NCI-H446 (cell line): ENCODE results near the gene MLLT10.
"Not testable (repeated sequence)": the region's sequence is repeated elsewhere in the genome, so short reads cannot be mapped to it uniquely, and the experiment has no call there.

ENCODE experiments used
- DNase-seq, 2 experiments: peaks; one replicate each; lab custom pipeline; 2025; lab: John Stamatoyannopoulos, UW

The MLLT10 gene

DNA sequence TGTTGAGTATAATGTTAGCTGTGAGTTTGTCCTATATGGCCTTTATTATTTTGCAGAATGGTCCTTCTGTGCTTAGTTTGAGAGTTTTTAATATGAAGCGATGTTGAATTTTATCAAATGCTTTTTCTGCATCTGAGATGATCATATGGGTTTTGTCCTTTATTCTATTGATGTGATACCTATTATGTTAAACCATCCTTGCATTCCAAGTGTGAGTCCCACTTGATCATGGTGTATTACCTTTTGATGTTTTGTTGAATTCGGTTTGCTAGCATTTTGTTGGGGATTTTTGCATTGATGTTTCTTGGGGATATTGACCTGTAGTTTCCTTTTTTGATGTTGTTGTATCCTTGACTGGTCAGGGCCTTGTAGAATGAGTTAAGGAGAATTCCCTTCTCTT, 166.4 kb downstream of the MLLT10 start:
- no peak for DNase-seq

DNA sequence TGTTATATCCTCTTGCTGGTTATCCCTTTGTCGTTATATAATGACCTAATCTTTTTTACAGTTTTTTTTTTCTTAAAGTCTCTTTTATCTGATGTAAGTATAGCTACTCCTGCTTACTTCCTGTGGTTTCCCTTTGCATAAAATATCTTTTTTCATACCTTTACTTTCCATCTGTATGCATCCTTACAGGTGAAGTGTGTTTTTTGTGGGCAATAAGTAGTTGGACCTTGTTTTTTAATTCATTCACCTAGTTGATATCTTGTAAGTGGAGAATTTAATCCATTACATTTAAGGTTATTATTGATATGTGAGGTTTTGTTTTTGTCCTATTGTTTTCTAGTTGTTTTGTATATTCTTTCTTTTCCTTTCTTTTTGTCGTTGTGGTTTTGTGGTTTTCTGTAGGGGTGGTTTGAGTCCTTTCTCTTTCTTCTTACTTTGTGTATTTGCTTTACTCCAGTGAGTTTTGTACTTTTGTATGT, 168.6 kb downstream of the MLLT10 start:
- no peak for DNase-seq

DNA sequence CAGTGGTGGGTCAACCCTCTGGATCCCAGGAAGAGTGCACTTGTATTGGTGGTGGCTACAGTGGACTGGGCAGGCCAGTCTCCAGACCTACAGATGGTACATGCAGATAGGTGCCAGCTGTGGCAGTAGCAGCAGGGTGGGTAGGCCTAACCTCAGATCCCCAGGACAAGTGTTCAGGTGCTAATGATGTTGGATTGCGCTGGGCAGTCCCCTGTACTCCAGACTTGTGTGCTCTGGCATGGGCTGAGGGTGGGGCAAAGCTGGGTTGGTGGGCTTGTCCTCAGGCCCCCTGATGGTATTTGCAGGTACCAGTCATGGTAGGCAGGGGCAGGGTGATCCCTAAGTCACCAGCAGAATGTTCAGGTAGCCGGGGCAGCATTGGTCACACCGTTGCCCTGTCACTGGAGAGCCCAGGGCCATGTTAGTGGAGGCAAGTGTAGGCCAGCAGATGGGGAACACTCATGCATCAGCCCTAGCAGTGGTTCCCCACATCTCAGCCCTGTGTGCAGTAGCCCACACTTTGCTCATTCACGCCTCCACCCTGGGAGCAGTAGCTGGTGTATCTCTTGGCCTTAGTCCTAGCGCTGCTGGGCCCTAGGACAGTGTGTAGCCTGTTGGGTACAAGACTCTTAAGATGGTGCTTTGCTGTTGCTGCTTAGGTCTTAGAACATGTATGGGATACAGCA, 171.3 kb downstream of the MLLT10 start:
- DNase-seq: no peak

DNA sequence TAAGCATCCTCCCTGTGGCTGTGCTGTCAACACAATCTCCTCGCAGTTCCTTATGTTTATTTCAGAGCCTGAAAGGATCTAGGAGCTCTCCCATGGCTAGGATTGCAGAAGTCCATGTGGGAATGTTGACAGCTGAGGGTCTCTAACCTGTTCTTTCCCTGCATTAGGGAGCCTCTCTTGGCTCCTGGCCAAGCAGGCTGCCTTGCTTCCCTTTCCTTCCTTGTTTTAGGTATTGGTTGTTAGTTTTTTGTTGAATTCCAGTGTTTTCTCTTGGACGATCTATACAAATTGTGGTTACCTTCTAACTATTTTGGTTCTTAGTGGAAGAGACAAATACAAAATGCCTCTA, 171.8 kb downstream of the MLLT10 start:
- DNase-seq: no peak

DNA sequence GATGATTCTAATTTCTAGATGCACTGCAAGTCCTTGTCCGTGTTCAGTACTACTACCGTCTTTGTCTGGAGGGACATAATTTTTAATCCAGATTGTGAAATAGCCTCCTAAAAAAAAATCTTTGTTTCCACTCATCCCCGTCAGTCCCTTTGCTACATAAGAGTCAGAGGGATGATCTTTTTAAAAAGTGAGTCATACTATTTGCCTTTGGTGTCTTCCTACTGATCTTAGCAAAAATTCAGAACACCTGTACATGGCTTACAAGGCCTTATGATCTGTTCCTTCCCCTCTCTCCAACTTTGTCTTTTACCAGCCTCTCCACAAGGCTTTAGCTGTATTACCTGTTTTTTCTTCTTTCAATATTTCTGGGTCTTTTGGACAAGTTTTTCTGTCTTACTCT, 173.5 kb downstream of the MLLT10 start:
- DNase-seq: no peak

DNA sequence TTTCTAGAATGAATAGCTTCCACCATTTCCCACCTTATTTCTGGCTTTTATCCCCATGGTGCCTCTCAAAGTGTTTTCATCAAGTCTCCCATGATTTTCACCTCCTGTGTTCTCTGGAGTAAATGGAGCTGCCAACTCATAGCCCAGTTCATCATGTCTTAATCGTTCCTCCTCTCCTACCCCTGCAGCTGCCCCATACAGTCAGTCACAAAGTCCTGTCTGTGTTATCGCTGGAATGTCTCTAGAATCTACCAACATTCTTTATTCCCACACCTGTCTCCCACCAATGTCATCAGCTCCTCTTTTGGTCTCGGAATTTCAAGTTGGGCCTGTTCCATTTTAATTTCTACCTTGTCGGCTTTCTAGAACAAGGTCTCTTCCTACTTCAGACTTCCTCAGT, 178.9 kb downstream of the MLLT10 start:
- no peak for DNase-seq

DNA sequence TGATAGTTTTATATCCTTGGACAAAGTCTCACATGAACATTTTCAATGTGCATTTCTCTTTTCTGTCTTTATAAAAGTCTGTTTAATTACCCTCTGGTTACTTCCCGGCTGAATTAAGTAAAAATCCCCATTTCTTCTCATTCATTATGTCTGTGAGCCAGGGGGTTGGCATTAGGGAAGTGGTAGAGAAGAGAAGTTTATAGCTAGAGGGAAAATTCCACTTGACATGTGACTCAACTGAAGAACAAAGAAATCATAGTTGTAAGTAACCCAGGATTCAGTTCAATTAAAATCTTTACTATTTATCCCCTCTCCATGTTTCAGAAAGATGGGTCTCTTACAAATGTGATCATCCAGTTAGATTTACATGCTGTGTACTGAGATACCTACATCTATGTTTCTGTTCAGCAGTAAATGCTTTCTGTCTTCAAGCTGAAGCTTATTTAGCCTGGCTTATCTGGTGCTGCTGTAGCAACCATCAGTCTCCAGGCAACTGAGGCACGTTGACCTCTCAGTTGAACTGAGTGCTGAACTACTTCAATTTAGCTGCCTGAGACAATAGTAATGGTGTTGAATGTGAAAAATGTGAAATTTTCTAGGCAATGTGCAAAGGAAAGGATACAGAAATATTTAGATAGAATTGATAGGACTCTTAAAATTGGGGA, 181.6 kb downstream of the MLLT10 start:
- DNase-seq: no peak

DNA sequence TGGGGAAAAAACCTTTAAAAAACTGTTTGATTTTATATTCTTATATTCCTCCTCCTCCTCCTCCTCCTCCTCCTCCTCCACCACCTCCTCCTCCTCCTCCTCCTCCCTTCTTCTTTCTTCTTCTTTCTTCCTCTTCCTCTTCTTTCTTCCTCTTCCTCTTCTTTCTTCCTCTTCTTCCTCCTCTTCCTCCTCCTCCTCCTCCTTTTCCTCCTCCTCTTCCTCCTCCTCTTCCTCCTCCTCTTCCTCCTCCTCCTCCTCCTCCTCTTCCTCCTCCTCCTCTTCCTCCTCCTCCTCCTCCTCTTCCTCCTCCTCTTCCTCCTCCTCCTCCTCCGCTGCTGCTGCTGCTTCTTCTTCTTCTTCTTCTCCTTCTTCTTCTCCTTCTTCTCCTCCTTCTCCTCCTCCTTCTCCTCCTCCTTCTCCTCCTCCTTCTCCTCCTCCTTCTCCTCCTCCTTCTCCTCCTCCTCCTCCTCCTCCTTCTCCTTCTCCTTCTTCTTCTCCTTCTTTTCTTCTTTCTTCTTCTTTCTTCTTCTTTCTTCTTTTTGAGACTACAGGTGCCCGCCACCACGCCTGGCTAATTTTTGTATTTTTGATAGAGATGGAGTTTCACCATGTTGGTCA, 183.5 kb downstream of the MLLT10 start:
- DNase-seq: not testable (repeated sequence)

- no peak for DNase-seq
These were observed 185.5 kb downstream of the MLLT10 start for GRCh38 chr10:21719502-21719901.

- no peak for DNase-seq
These were observed 186.1 kb downstream of the MLLT10 start for GRCh38 chr10:21720090-21720489.

DNA sequence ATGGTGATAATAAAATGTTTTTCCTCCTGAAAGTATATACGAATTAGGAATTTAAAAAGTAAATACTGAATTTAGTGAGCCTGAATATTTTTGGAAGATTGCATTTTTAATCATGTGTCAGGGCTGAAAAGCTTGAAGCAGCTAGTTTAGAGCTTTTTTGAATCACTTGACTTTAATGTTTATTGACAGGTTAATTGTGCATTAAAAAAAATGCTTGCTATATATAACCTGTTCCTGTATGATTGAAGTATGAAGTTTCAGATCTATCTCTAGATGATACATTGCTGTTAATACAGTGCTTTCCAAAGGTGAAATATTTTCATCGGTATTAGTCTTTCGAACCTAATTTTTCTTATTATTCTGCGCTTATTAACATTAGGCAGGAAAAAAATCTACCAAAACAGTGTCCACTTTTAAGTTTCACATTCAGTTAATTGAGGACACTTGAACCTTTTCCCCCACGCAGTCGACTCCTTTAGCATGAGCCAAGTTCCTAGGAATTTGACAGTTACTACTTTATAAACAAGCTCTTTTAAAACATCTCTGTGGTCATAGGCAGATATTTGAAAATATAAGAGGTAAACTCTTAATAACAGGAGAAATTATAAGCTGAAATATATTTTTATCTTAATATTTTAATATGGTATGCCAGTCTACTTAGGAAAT, 187.1 kb downstream of the MLLT10 start:
- no peak for DNase-seq

DNA sequence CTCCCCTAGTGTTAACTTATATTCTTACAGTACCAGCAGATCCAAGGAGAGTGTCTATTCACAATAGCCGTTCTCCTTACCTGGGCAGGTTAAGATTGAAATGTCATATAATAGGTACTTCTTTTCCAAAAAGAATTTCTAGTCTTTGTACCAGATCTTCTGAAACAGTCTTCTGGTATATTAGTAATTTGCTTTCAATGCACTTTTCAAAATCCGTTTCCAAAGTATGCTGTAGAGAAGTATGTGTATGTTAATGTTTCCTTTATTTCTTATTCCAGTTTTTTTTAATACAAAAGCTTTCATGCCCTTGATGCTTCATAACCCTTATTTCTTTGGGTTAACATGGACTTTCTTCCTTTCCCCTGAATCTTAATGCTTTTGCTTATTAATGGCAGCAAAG, 188.2 kb downstream of the MLLT10 start:
- DNase-seq: no peak

GRCh38 chr10:21724020-21724589, 190.1 kb downstream of the MLLT10 start:
- DNase-seq: peak; percentile 22 to 36

DNA sequence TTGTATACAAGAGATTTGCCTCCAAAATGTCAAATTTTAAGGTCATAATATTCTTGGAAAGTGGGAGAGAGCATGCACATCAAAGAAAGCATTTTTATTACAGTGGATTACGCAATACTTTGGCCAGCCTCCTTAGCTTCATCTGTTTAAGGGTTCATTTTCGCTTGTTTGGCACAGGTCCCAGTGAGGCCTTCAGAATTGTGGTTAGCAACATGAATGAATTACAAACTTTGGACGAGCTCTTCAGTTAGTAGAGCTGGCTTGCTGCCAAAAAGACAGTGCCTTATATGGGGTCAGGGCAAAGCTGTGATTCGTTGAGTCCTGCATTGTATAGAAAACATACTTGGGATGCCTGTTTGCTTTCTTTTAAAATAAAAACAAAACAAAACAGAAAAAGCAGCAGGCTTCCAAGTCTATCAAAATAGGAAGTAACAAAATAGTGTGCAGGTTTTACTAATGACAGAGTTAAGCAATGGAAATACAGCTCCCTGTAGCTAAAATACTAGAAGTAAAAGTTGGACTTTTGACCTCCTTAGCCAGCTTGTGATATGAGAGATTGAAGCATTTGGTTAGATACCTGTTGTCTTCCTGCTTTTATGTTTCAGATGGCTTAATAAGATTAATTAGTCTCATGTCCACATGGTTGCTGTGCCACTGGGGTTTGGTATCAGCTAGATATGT, 190.8 kb downstream of the MLLT10 start:
- DNase-seq: peak; percentile 96 to 99

GRCh38 chr10:21726601-21727225, 192.7 kb downstream of the MLLT10 start:
- no peak for DNase-seq

- DNase-seq: no peak
These were observed 193.6 kb downstream of the MLLT10 start for GRCh38 chr10:21727452-21728168.

GRCh38 chr10:21728618-21729017, 194.6 kb downstream of the MLLT10 start:
- peak in 1 of 2 experiments; percentile 38 for DNase-seq

GRCh38 chr10:21732067-21732772, 198.2 kb downstream of the MLLT10 start:
- peak in 1 of 2 experiments; percentile 83 for DNase-seq

DNA sequence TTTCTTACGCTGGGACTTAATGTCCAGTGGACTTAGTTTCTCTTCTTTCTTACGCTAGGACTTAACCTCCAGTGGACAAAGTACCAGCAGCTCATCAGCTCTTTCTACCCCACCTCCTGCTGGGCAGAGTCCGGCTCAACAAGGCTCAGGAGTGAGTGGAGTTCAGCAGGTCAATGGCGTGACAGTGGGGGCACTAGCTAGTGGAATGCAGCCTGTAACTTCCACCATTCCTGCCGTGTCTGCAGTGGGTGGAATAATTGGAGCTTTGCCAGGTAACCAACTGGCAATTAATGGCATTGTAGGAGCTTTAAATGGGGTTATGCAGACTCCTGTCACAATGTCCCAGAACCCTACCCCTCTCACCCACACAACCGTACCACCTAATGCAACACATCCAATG, 199.7 kb downstream of the MLLT10 start:
- DNase-seq: no peak

DNA sequence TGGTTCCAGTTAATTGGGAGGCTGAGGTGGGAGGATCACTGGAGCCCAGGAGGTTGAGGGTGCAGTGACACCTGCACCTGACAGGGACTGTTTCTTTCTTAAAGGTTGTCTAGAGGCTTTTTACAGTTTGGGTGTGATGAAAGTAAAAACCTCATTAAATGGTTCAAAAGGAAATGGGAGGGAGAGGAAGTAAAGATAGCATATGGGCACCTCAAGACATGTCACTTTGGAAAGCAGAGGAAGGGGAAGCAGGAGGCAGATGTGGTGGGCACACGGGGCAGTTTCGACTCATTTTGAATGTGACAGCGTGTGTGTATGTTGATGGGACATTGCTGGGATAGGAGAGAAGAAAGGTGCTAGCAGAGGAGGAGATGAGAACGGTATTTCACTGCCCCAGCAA, 203.1 kb downstream of the MLLT10 start:
- DNase-seq: no peak
